Measurements from ENCODE around the gene CADPS. TPM values are rescaled to one million over a fixed set of nuclear protein-coding genes. Genes with fewer than 3 reads are reported as not detected.

Gene CADPS
- polyA plus RNA-seq, 3 donors, result not detected

- H3K4me3 Mint-ChIP-seq, result no peak overlapping the region
- Histone ChIP-seq H4K20me1 (ENCODE audit: insufficient read depth, low read length) (no peaks in the 10 kb centered on the region), H2AFZ (ENCODE audit: insufficient read depth, low read depth, low read length, poor library complexity, severe bottlenecking) (no peak overlapping the region), H3K9ac (ENCODE audit: insufficient read depth, low read length, poor library complexity, severe bottlenecking) (no peak overlapping the region), H3K36me3 (replicated peaks in 1 of 2; ENCODE audit: control insufficient read depth in 1 of 2, insufficient read depth in 2 of 2, low read length in 2 of 2) (no peaks in the 10 kb centered on the region), H3K4me2 (replicated peaks; ENCODE audit: extremely low read depth, low read length, poor library complexity, severe bottlenecking) (no peak overlapping the region), H3K4me3 (replicated peaks in 1 of 3; ENCODE audit: low read depth in 2 of 3, low read length in 3 of 3) (no peak overlapping the region), H3K4me1 (ENCODE audit: control insufficient read depth in 1 of 2, insufficient read depth in 2 of 2, low read length in 2 of 2) (no peaks in the 10 kb centered on the region), H3K9me3 (replicated peaks in 1 of 2; ENCODE audit: control insufficient read depth in 1 of 2, insufficient read depth in 1 of 2, low read length in 2 of 2) (no peaks in the 10 kb centered on the region), H3K27ac (ENCODE audit: low read depth in 1 of 2, low read length in 2 of 2) (no peak overlapping the region), H3K79me2 (ENCODE audit: insufficient read depth, low read length) (no peaks in the 10 kb centered on the region), H3K27me3 (ENCODE audit: control insufficient read depth in 2 of 2, insufficient read depth in 2 of 2, low read length in 2 of 2) (no peaks in the 10 kb centered on the region)
- DNase-seq, result no peak
- intact Hi-C loops (cut with micrococcal nuclease), result no loop called here
- H3K27me3 Mint-ChIP-seq (ENCODE audit: low read depth in 3 of 3), result no peaks in the 10 kb centered on the region
- TF ChIP-seq CTCF (IDR thresholded peaks at IDR 0.05), result no peak
- H3K9me3 Mint-ChIP-seq, result peaks cover 0 to 3% (median 2%) of the 10 kb centered on the region in 7 donors
- WGBS (ENCODE audit: insufficient coverage), result no CpG with 5 or more reads among the region's 2 CpGs
- no peaks in the 10 kb centered on the region for H3K4me1 Mint-ChIP-seq
- no peak overlapping the region for H3K27ac Mint-ChIP-seq
- no peaks in the 10 kb centered on the region for H3K36me3 Mint-ChIP-seq
Measured at GRCh38 chr3:62805580-62806277, 69.5 kb downstream of the CADPS start.

- no peak for TF ChIP-seq CTCF (IDR thresholded peaks at IDR 0.05)
- Histone ChIP-seq H3K4me2 (replicated peaks; ENCODE audit: extremely low read depth, low read length, poor library complexity, severe bottlenecking) (no peak overlapping the region), H3K79me2 (ENCODE audit: insufficient read depth, low read length) (no peaks in the 10 kb centered on the region), H3K4me1 (ENCODE audit: control insufficient read depth in 1 of 2, insufficient read depth in 2 of 2, low read length in 2 of 2) (no peaks in the 10 kb centered on the region), H3K36me3 (replicated peaks in 1 of 2; ENCODE audit: control insufficient read depth in 1 of 2, insufficient read depth in 2 of 2, low read length in 2 of 2) (no peaks in the 10 kb centered on the region), H3K9me3 (replicated peaks in 1 of 2; ENCODE audit: control insufficient read depth in 1 of 2, insufficient read depth in 1 of 2, low read length in 2 of 2) (no peaks in the 10 kb centered on the region), H3K27me3 (ENCODE audit: control insufficient read depth in 2 of 2, insufficient read depth in 2 of 2, low read length in 2 of 2) (no peaks in the 10 kb centered on the region), H3K27ac (ENCODE audit: low read depth in 1 of 2, low read length in 2 of 2) (no peak overlapping the region), H3K4me3 (replicated peaks in 1 of 3; ENCODE audit: low read depth in 2 of 3, low read length in 3 of 3) (no peak overlapping the region), H2AFZ (ENCODE audit: insufficient read depth, low read depth, low read length, poor library complexity, severe bottlenecking) (no peak overlapping the region), H3K9ac (ENCODE audit: insufficient read depth, low read length, poor library complexity, severe bottlenecking) (no peak overlapping the region), H4K20me1 (ENCODE audit: insufficient read depth, low read length) (no peaks in the 10 kb centered on the region)
- DNase-seq, result no peak
- Mint-ChIP-seq H3K27me3 (ENCODE audit: low read depth in 3 of 3) (no peaks in the 10 kb centered on the region), H3K27ac (no peak overlapping the region), H3K4me1 (no peaks in the 10 kb centered on the region), H3K4me3 (no peak overlapping the region), H3K36me3 (no peaks in the 10 kb centered on the region), H3K9me3 (peaks cover 0 to 3% (median 2%) of the 10 kb centered on the region in 7 donors)
- WGBS (ENCODE audit: insufficient coverage), result no CpG with 5 or more reads among the region's 5 CpGs
- intact Hi-C loops (cut with micrococcal nuclease), result no loop called here
Measured at GRCh38 chr3:62805106-62805505, 70.1 kb downstream of the CADPS start.
